ENCODE measurements around the gene ARHGAP4.

Gene ARHGAP4

DNA sequence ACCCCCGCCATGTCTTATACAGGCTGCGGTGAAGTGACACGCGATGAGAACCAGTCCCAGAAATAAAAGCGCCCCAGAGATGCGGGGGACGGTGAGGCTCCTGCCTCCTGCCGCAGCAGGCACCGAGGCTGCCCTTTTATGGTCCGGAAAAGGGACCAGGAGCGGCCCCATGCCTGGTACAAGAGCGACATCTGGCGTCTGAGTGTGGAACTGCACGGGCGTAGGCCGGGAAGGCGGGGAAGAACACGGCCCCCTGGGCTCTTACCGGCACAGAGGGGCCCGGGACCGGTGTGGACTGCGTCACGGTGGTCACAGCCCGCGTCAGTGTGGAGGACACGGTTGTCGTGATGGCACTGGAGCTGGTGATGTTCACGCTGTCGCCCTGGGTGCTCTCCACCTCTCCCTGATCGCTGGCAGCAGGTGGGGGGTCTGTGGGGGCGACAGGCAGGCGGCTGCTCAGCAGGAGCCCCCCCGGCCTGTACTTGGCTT, 27.3 kb upstream of the ARHGAP4 start:
- no peak for TF ChIP-seq TAF1 (IDR thresholded peaks at IDR 0.05; ENCODE audit: low read depth)
- no peak for TF ChIP-seq EGR1 (IDR thresholded peaks at IDR 0.05)
- TF ChIP-seq RAD21 (IDR thresholded peaks at IDR 0.05; ENCODE audit: low read depth): peak; percentile 59
- TF ChIP-seq ZBTB7A (IDR thresholded peaks at IDR 0.05; ENCODE audit: low read depth): no peak
- no peak for TF ChIP-seq TCF12 (IDR thresholded peaks at IDR 0.05; ENCODE audit: low read depth)

DNA sequence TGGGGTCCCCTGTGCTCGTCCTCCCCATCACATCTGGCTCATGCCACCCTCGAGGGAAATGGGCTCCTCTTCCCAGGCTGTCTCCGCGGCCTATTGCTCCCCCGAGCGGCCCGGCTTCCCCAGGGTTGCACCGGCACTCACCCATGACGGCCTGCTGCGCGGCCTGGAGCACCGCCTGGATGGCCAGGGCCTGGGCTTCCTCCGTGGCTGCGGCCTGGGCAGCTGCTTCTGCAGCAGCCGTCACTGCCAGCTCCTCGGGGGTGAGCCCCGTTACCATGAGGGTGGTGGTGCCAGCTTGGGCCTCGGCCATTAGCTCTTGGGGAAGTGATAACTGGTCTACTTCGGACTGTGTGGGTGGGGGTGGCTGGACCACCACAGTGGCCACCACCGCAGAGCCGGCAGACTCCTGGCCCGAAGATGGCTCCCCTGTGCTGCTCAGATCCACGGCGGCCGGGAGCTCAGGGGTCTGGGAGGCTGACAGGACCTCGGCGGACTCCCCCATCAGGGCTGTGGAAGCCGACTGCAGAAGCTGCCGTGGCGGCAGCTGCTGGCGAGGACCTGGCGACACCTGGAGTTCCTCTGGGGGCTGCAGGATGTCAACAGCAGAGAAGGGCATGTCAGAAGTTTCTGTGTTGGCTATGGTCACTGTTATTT, 26.4 kb upstream of the ARHGAP4 start:
- TF ChIP-seq EP300 (IDR thresholded peaks at IDR 0.05; ENCODE audit: borderline replicate concordance) (no peak), YY1 (IDR thresholded peaks at IDR 0.05; ENCODE audit: low read depth) (no peak), CEBPB (IDR thresholded peaks at IDR 0.05) (no peak), TEAD4 (IDR thresholded peaks at IDR 0.05) (no peak), EGR1 (IDR thresholded peaks at IDR 0.05) (no peak), NFIC (IDR thresholded peaks at IDR 0.05) (no peak), TAF1 (IDR thresholded peaks at IDR 0.05; ENCODE audit: low read depth) (no peak), RAD21 (IDR thresholded peaks at IDR 0.05; ENCODE audit: low read depth) (no peak), CREB1 (IDR thresholded peaks at IDR 0.05; ENCODE audit: low read depth) (no peak)
- TF ChIP-seq, protein P1, sequence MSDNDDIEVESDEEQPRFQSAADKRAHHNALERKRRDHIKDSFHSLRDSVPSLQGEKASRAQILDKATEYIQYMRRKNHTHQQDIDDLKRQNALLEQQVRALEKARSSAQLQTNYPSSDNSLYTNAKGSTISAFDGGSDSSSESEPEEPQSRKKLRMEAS (IDR thresholded peaks at IDR 0.05): no peak

DNA sequence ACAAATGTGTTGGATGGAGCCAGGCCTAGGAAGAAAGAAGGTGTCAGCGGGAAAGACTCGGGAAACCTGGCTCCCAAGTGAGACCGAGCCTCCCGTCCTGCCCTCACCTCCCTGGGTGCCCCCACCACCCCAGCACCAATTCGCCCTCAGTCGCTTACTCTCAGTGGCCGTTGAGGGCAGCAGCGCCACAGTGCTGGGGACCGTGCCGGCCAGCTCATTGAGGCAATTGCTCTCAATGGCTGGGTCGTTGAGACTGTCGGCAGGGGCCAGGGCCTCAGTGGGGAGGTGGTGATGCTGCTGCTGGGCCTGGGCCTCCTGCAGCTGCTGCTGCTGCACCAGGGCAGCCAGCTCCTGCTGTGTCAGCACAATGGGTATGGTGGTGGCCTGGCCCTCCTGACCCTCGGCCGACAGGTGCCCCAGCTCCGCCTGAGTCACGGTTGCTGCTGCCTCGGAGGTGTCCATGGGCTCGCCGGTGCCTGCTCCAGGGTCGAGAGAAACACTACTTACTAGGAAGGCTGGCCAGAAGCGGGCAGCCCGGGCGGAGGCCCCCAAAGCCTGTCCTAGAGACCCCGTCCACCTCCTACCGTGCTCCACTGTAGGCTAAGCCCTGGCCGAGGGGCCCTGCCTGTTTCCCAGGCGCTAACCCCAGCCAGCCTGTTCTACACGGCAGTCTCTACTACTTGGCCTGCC, 25.8 kb upstream of the ARHGAP4 start:
- TF ChIP-seq TEAD4 (IDR thresholded peaks at IDR 0.05): no peak
- no peak for TF ChIP-seq ZBTB7A (IDR thresholded peaks at IDR 0.05; ENCODE audit: low read depth)
- TF ChIP-seq, protein P2, sequence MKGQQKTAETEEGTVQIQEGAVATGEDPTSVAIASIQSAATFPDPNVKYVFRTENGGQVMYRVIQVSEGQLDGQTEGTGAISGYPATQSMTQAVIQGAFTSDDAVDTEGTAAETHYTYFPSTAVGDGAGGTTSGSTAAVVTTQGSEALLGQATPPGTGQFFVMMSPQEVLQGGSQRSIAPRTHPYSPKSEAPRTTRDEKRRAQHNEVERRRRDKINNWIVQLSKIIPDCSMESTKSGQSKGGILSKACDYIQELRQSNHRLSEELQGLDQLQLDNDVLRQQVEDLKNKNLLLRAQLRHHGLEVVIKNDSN (IDR thresholded peaks at IDR 0.05): no peak
- no peak for TF ChIP-seq CREB1 (IDR thresholded peaks at IDR 0.05; ENCODE audit: low read depth)
- TF ChIP-seq NFIC (IDR thresholded peaks at IDR 0.05): no peak
- TF ChIP-seq CEBPB (IDR thresholded peaks at IDR 0.05): no peak
- no peak for TF ChIP-seq TCF12 (IDR thresholded peaks at IDR 0.05; ENCODE audit: low read depth)
- no peak for TF ChIP-seq FOXM1 (IDR thresholded peaks at IDR 0.05; ENCODE audit: borderline replicate concordance, low read depth)
- TF ChIP-seq TAF1 (IDR thresholded peaks at IDR 0.05; ENCODE audit: low read depth): no peak

DNA sequence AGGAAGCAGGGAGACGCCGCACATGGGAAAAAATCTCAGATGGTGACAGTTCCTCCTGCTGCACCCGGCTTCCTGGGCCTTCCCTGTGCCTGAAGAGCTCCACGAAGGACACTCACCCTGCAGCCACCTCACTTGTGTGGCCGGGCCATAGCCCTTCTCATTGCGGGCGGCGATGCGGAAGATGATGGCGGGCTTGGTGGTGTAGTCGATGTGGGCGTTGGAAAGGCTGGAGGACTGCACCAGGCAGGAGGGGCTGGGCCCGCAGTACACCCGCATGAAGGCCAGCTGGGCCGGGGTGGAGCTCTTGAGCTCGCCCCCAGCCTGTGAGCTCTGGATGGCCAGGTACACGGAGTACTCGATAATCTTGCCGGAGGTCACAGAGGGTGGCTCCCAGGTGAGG, 24.1 kb upstream of the ARHGAP4 start:
- TF ChIP-seq, protein P2 (IDR thresholded peaks at IDR 0.05): no peak
- TF ChIP-seq TAF1 (IDR thresholded peaks at IDR 0.05; ENCODE audit: low read depth) (no peak), CREB1 (IDR thresholded peaks at IDR 0.05; ENCODE audit: low read depth) (no peak), NFIC (IDR thresholded peaks at IDR 0.05) (no peak), CEBPB (IDR thresholded peaks at IDR 0.05) (no peak)
- TF ChIP-seq, protein P1 (IDR thresholded peaks at IDR 0.05): no peak
- TF ChIP-seq, protein P3, sequence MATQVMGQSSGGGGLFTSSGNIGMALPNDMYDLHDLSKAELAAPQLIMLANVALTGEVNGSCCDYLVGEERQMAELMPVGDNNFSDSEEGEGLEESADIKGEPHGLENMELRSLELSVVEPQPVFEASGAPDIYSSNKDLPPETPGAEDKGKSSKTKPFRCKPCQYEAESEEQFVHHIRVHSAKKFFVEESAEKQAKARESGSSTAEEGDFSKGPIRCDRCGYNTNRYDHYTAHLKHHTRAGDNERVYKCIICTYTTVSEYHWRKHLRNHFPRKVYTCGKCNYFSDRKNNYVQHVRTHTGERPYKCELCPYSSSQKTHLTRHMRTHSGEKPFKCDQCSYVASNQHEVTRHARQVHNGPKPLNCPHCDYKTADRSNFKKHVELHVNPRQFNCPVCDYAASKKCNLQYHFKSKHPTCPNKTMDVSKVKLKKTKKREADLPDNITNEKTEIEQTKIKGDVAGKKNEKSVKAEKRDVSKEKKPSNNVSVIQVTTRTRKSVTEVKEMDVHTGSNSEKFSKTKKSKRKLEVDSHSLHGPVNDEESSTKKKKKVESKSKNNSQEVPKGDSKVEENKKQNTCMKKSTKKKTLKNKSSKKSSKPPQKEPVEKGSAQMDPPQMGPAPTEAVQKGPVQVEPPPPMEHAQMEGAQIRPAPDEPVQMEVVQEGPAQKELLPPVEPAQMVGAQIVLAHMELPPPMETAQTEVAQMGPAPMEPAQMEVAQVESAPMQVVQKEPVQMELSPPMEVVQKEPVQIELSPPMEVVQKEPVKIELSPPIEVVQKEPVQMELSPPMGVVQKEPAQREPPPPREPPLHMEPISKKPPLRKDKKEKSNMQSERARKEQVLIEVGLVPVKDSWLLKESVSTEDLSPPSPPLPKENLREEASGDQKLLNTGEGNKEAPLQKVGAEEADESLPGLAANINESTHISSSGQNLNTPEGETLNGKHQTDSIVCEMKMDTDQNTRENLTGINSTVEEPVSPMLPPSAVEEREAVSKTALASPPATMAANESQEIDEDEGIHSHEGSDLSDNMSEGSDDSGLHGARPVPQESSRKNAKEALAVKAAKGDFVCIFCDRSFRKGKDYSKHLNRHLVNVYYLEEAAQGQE (IDR thresholded peaks at IDR 0.05; ENCODE audit: low read depth): no peak

DNA sequence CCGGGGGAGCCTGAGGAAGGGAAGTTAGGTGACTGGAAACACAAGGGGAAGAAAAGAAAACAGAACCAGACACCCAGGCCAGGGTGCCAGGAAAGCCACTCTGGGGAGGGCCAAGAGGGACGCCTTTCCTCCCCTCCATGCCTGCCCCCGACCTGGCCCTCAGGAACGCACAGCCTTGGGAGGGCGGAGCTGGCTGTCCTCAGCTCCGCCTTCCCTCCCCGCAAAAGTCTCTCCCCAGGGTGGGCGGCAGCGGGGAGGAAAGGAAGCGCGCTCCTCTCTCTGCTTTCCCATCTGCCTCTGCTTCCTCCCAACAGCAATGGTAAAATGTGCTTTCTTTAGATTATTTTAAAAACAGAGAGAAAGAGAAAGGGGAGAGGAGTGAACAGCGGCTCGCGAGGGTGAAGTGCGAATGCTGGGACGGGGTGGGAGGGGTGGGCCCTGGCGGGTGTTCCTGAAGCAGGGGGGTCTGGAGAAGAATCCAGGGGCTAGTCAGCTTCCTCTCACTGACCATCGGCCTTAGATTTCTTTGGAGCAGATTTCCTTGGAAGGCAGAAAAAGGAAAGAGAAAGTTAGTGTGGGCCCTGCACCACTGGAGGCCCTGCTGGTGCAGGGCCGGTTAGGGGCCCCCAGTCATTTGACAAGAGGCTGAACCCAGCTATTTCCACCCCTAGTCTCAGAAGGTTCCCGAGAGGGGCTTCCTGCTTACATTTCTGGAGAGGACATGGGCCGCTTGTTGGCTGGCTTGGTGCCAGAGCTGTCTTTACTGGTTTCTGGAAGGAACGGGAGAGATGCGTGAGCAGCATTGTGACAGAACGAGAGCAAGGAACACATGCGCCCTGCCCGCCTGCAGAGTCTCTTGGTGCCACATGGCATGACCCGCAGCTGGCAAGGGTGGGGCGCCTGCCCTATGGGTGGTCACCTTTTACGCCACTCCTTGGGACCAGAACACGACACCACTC, 23.1 kb upstream of the ARHGAP4 start:
- TF ChIP-seq, protein P2 (IDR thresholded peaks at IDR 0.05): no peak
- no peak for TF ChIP-seq YY1 (IDR thresholded peaks at IDR 0.05; ENCODE audit: low read depth)
- no peak for TF ChIP-seq EGR1 (IDR thresholded peaks at IDR 0.05)
- no peak for TF ChIP-seq FOXM1 (IDR thresholded peaks at IDR 0.05; ENCODE audit: borderline replicate concordance, low read depth)
- TF ChIP-seq CEBPB (IDR thresholded peaks at IDR 0.05): no peak
- no peak for TF ChIP-seq CREB1 (IDR thresholded peaks at IDR 0.05; ENCODE audit: low read depth)

DNA sequence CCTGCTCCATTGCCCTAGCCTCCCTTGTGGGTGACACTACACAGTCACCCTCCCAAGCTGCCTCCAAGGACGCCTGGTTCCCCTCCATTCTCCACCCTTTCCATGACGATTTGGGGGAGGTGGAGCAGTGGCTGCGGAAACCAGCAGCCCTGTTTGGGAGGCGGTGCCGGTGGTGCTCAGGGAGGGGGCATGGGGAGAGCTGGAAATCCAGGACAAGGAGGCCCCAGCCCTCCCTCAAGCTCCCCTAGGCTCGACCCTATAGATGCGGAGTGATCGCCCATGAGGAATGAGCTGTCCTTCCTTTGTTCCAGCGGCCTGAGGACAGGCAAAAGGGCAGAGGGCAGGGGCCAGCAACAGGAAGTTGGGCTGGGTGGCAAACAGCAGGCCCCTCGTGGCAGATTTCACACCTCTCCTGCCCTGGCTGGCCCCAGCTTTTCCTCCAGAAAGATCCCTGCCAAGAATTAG, 22.0 kb upstream of the ARHGAP4 start:
- TF ChIP-seq FOXM1 (IDR thresholded peaks at IDR 0.05; ENCODE audit: borderline replicate concordance, low read depth): no peak
- TF ChIP-seq RAD21 (IDR thresholded peaks at IDR 0.05; ENCODE audit: low read depth): no peak
